Measurements from ENCODE around the gene VPS13C.

The VPS13C gene

GRCh38 chr15:61915640-61916039, 144.6 kb downstream of the VPS13C start:
- Histone ChIP-seq H3K9me3 (ENCODE audit: low read length) (no peaks in the 10 kb centered on the region), H3K27me3 (ENCODE audit: insufficient read depth, low read length) (no peaks in the 10 kb centered on the region), H3F3A (ENCODE audit: insufficient read depth, low read length) (no peaks in the 10 kb centered on the region), H3K79me2 (ENCODE audit: insufficient read depth, low read length) (no peaks in the 10 kb centered on the region), H3K4me1 (ENCODE audit: insufficient read depth, low read length, severe bottlenecking) (no peaks in the 10 kb centered on the region), H3K4me3 (ENCODE audit: low read depth, low read length, poor library complexity, severe bottlenecking) (no peak overlapping the region), H4K20me1 (ENCODE audit: insufficient read depth, low read length) (no peaks in the 10 kb centered on the region), H3K27ac (ENCODE audit: low read depth, low read length, poor library complexity, severe bottlenecking) (no peak overlapping the region), H3K9ac (ENCODE audit: low read length) (no peak overlapping the region), H3K36me3 (ENCODE audit: insufficient read depth, low read length) (peaks cover 71% of the 10 kb centered on the region), H2AFZ (ENCODE audit: low read length) (no peak overlapping the region), H3K9me2 (ENCODE audit: low read depth, low read length) (no peaks in the 10 kb centered on the region), H3K4me2 (ENCODE audit: low read length) (no peak overlapping the region)
- TF ChIP-seq EZH2 (IDR thresholded peaks at IDR 0.05; ENCODE audit: borderline replicate concordance, low read length): no peak
- no peak for TF ChIP-seq CTCF (IDR thresholded peaks at IDR 0.05; ENCODE audit: low read length)

GRCh38 chr15:61910839-61911369, 149.3 kb downstream of the VPS13C start:
- H3K4me1 ChIP-seq (ENCODE audit: insufficient read depth, low read length, severe bottlenecking): no peaks in the 10 kb centered on the region
- H4K20me1 ChIP-seq (ENCODE audit: insufficient read depth, low read length): no peaks in the 10 kb centered on the region
- H3K9me3 ChIP-seq (ENCODE audit: low read length): no peaks in the 10 kb centered on the region
- H3K79me2 ChIP-seq (ENCODE audit: insufficient read depth, low read length): no peaks in the 10 kb centered on the region
- no peak overlapping the region for H3K4me3 ChIP-seq (ENCODE audit: low read depth, low read length, poor library complexity, severe bottlenecking)
- no peak overlapping the region for H2AFZ ChIP-seq (ENCODE audit: low read length)
- H3K4me2 ChIP-seq (ENCODE audit: low read length): no peak overlapping the region
- H3F3A ChIP-seq (ENCODE audit: insufficient read depth, low read length): no peaks in the 10 kb centered on the region
- no peak for TF ChIP-seq EZH2 (IDR thresholded peaks at IDR 0.05; ENCODE audit: borderline replicate concordance, low read length)
- TF ChIP-seq CTCF (IDR thresholded peaks at IDR 0.05; ENCODE audit: low read length): no peak
- H3K27ac ChIP-seq (ENCODE audit: low read depth, low read length, poor library complexity, severe bottlenecking): no peak overlapping the region
- peaks cover 67% of the 10 kb centered on the region for H3K36me3 ChIP-seq (ENCODE audit: insufficient read depth, low read length)
- H3K27me3 ChIP-seq (ENCODE audit: insufficient read depth, low read length): no peaks in the 10 kb centered on the region
- no peaks in the 10 kb centered on the region for H3K9me2 ChIP-seq (ENCODE audit: low read depth, low read length)
- H3K9ac ChIP-seq (ENCODE audit: low read length): no peak overlapping the region

DNA sequence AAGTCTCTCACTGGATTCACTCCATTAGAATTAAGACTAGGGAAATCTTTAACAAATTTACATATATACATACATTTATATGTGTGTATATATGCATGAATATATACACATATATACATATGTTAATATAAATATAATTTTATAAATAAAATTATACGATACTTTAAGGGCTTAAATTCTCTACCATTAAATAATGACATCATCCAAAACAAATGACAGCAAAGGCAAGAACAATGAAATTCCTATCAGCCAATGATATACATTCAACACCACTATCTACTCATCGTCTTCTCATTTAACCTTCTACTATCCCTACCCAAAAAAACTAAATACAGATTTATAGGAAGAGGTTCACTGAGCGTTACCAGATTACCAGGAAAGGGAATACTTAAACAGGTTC, 152.0 kb downstream of the VPS13C start:
- no peak overlapping the region for H2AFZ ChIP-seq (ENCODE audit: low read length)
- no peaks in the 10 kb centered on the region for H3K9me3 ChIP-seq (ENCODE audit: low read length)
- H4K20me1 ChIP-seq (ENCODE audit: insufficient read depth, low read length): no peaks in the 10 kb centered on the region
- no peak overlapping the region for H3K9ac ChIP-seq (ENCODE audit: low read length)
- H3K36me3 ChIP-seq (ENCODE audit: insufficient read depth, low read length): peaks cover 66% of the 10 kb centered on the region
- H3K27me3 ChIP-seq (ENCODE audit: insufficient read depth, low read length): no peaks in the 10 kb centered on the region
- H3F3A ChIP-seq (ENCODE audit: insufficient read depth, low read length): no peaks in the 10 kb centered on the region
- H3K4me1 ChIP-seq (ENCODE audit: insufficient read depth, low read length, severe bottlenecking): no peaks in the 10 kb centered on the region
- TF ChIP-seq EZH2 (IDR thresholded peaks at IDR 0.05; ENCODE audit: borderline replicate concordance, low read length) (no peak), CTCF (IDR thresholded peaks at IDR 0.05; ENCODE audit: low read length) (no peak)
- H3K4me2 ChIP-seq (ENCODE audit: low read length): no peak overlapping the region
- H3K79me2 ChIP-seq (ENCODE audit: insufficient read depth, low read length): no peaks in the 10 kb centered on the region
- H3K27ac ChIP-seq (ENCODE audit: low read depth, low read length, poor library complexity, severe bottlenecking): no peak overlapping the region
- H3K9me2 ChIP-seq (ENCODE audit: low read depth, low read length): no peaks in the 10 kb centered on the region
- H3K4me3 ChIP-seq (ENCODE audit: low read depth, low read length, poor library complexity, severe bottlenecking): no peak overlapping the region

Data from OCI-LY1 (cell line).